Trophoblast cell (in vitro differentiated cells and primary cell): ENCODE results near the gene IFTAP.

Experiments
- DNase-seq, 2 donors: peaks; one replicate each; pipeline ENCODE4 v3.0.0-alpha.2; 2016
- H2AFZ ChIP-seq: 2 replicates; pipeline ENCODE4 v1.6.1; 2013; ENCODE audit warnings: low read length, moderate library complexity, mild to moderate bottlenecking; ENCODE audit not compliant: insufficient read depth, poor library complexity
- H2AK5ac ChIP-seq: 2 replicates; pipeline ENCODE4 v1.6.1; 2013; ENCODE audit warnings: mild to moderate bottlenecking, low read length
- H2BK120ac ChIP-seq: 2 replicates; pipeline ENCODE4 v1.6.1; 2013; ENCODE audit warnings: low read length, mild to moderate bottlenecking, moderate library complexity; ENCODE audit not compliant: insufficient read depth, poor library complexity
- H2BK12ac ChIP-seq: 2 replicates; pipeline ENCODE4 v1.6.1; 2013; ENCODE audit warnings: mild to moderate bottlenecking, low read length, moderate library complexity
- H2BK5ac ChIP-seq: 2 replicates; pipeline ENCODE4 v1.6.1; 2013; ENCODE audit warnings: low read length, low read depth, moderate library complexity, mild to moderate bottlenecking; ENCODE audit not compliant: poor library complexity
- H3K14ac ChIP-seq: 2 replicates; pipeline ENCODE4 v1.6.1; 2013; ENCODE audit warnings: mild to moderate bottlenecking, low read length
- H3K18ac ChIP-seq: 2 replicates; pipeline ENCODE4 v1.6.1; 2013; ENCODE audit warnings: mild to moderate bottlenecking, low read length
- H3K23ac ChIP-seq: 2 replicates; pipeline ENCODE4 v1.6.1; 2013; ENCODE audit warnings: low read length
- H3K27ac ChIP-seq: 2 replicates; pipeline ENCODE4 v1.5.1; 2013; ENCODE audit warnings: low read depth, mild to moderate bottlenecking, inconsistent platforms, low read length, moderate library complexity
- H3K27me3 ChIP-seq: 2 replicates; pipeline ENCODE4 v1.6.1; 2013; ENCODE audit warnings: inconsistent platforms, mild to moderate bottlenecking, low read length, moderate library complexity; ENCODE audit not compliant: insufficient read depth
- H3K36me3 ChIP-seq, 2 experiments: 1 replicate in 1 of 2; 2 replicates in 1 of 2; pipeline ENCODE4 v1.6.1; 2013; ENCODE audit warnings: low read length in 2 of 2, mild to moderate bottlenecking in 2 of 2, moderate library complexity in 1 of 2; ENCODE audit not compliant: insufficient read depth in 2 of 2, control insufficient read depth in 1 of 2
- H3K4ac ChIP-seq: 2 replicates; pipeline ENCODE4 v1.6.1; 2013; ENCODE audit warnings: low read depth, mild to moderate bottlenecking, low read length, moderate library complexity
- H3K4me1 ChIP-seq, 2 experiments: 1 replicate in 1 of 2; 2 replicates in 1 of 2; pipeline ENCODE4 v1.6.1; 2013; ENCODE audit warnings: low read length in 2 of 2, mild to moderate bottlenecking in 2 of 2, moderate library complexity in 1 of 2; ENCODE audit not compliant: insufficient read depth in 2 of 2, control insufficient read depth in 1 of 2
- H3K4me2 ChIP-seq: 2 replicates; pipeline ENCODE4 v1.6.1; 2013; ENCODE audit warnings: inconsistent platforms, mild to moderate bottlenecking, low read length, moderate library complexity
- H3K4me3 ChIP-seq: 2 replicates; pipeline ENCODE4 v1.5.1; 2013; ENCODE audit warnings: mild to moderate bottlenecking, low read depth, low read length, inconsistent platforms
- H3K79me1 ChIP-seq: one replicate; pipeline ENCODE4 v1.6.1; 2013; ENCODE audit warnings: low read length
- H3K79me2 ChIP-seq: 2 replicates; pipeline ENCODE4 v1.6.1; 2013; ENCODE audit warnings: low read length, mild to moderate bottlenecking; ENCODE audit not compliant: control insufficient read depth, insufficient read depth, poor library complexity
- H3K9ac ChIP-seq: 2 replicates; pipeline ENCODE4 v1.6.1; 2013; ENCODE audit warnings: mild to moderate bottlenecking, low read length
- H3K9me3 ChIP-seq: 2 replicates; pipeline ENCODE4 v1.6.1; 2013; ENCODE audit warnings: low read depth, mild to moderate bottlenecking, control low read depth, inconsistent platforms, low read length; ENCODE audit not compliant: insufficient read depth
- H4K12ac ChIP-seq: 2 replicates; pipeline ENCODE4 v1.6.1; 2013; ENCODE audit warnings: low read depth, mild to moderate bottlenecking, low read length, moderate library complexity
- H4K8ac ChIP-seq: 2 replicates; pipeline ENCODE4 v1.6.1; 2013; ENCODE audit warnings: low read depth, mild to moderate bottlenecking, low read length, moderate library complexity
- H4K91ac ChIP-seq: one replicate; pipeline ENCODE4 v1.6.1; 2013; ENCODE audit warnings: low read depth, mild to moderate bottlenecking, low read length, moderate library complexity
- WGBS: extraction: QIAGEN DNeasy Blood & Tissue Kit; methylation state at CpG from one replicate; pipeline ENCODE4 v1.1.7; 2013; ENCODE audit warnings: missing lambda C conversion rate; ENCODE audit not compliant: insufficient read length, insufficient coverage; ENCODE audit errors: extremely low coverage; 5-methylcytosine and 5-hydroxymethylcytosine counted together

The IFTAP gene

GRCh38 chr11:36617543-36618362, 23.5 kb downstream of the IFTAP start:
- no peak overlapping the region for H4K8ac ChIP-seq
- no peaks in the 10 kb centered on the region for H3K36me3 ChIP-seq
- no peak overlapping the region for H3K18ac ChIP-seq
- no peak overlapping the region for H3K4me3 ChIP-seq
- no peak overlapping the region for H3K4ac ChIP-seq
- H2AFZ ChIP-seq: no peak overlapping the region
- no peak overlapping the region for H2BK5ac ChIP-seq
- no peak overlapping the region for H2AK5ac ChIP-seq
- no peak overlapping the region for H3K9ac ChIP-seq
- no peak overlapping the region for H3K23ac ChIP-seq
- H3K4me1 ChIP-seq: no peaks in the 10 kb centered on the region
- no CpG with 5 or more reads among the region's 6 CpGs for WGBS
- H3K14ac ChIP-seq: no peak overlapping the region
- no peak for DNase-seq
- H3K27ac ChIP-seq: no peak overlapping the region
- H4K12ac ChIP-seq: no peak overlapping the region
- H3K4me2 ChIP-seq: no peak overlapping the region
- H3K79me2 ChIP-seq: no peaks in the 10 kb centered on the region
- H2BK12ac ChIP-seq: no peak overlapping the region
- no peak overlapping the region for H2BK120ac ChIP-seq
- H3K9me3 ChIP-seq: no peaks in the 10 kb centered on the region
- H4K91ac ChIP-seq: no peak overlapping the region
- H3K79me1 ChIP-seq: no peaks in the 10 kb centered on the region
- no peaks in the 10 kb centered on the region for H3K27me3 ChIP-seq

DNA sequence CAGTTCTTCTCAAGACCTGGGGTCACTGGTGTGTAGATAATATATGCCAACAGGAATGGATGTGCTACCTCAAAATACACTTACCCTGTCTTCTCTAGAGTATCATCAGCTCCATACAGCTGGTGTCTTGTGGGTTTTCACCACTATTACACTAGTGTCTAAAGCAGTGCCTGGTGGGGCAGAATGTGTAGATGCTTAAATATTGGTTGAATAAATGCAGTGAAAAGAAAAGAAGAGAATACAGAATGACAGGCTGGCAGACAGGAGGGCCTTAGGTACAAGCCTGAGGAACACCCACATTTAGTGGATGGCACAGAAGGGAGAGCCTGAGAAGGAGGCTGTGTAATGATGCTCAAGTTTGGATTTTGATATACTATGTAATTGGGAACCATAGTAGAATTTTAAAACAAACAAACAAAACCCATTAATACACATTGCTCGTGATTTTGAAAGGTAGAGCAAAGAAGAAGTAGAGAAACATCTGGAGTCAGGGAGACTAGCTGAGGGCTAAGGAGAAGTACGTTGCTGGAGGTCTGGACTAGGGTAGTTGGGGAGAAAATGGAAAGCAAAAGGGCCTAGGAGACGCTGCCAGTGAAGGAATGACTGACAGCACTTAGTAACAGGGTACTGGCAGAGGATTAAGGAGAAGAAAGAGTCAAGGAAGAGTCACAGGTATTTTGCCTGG, 24.2 kb downstream of the IFTAP start:
- H3K9me3 ChIP-seq: no peaks in the 10 kb centered on the region

DNA sequence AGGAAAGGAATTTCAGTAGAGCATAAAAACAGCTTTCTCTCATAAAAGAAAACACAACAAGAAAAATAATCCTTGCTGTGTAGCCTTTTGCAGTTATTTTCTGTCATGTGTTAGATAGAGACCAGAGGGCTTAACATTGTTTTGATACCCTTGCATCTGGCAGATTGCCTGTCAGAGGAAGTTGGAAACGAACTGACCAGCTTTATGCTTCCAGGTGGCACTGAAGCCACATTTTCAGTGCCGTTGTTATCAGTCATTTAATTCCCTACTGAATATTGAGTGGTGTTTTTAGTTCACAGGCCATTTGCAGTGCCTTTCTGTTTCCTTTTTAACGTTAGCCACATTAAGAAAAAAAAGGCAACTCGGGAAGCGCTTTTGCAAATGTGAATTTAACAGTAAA, 25.2 kb downstream of the IFTAP start:
- Histone ChIP-seq H3K4ac (no peak overlapping the region), H3K23ac (no peak overlapping the region), H2BK5ac (no peak overlapping the region), H4K8ac (no peak overlapping the region), H3K9ac (no peak overlapping the region), H2AK5ac (no peak overlapping the region), H3K27me3 (no peaks in the 10 kb centered on the region), H3K14ac (no peak overlapping the region), H3K4me3 (no peak overlapping the region), H4K91ac (no peak overlapping the region), H3K79me2 (no peaks in the 10 kb centered on the region), H2BK120ac (no peak overlapping the region), H2AFZ (no peak overlapping the region), H4K12ac (no peak overlapping the region), H3K27ac (no peak overlapping the region), H3K79me1 (peaks cover 4% of the 10 kb centered on the region), H3K4me2 (no peak overlapping the region), H3K18ac (no peak overlapping the region), H2BK12ac (peak overlapping the region; percentile 17), H3K9me3 (no peaks in the 10 kb centered on the region), H3K4me1 (no peaks in the 10 kb centered on the region), H3K36me3 (no peaks in the 10 kb centered on the region)
- WGBS: no CpG with 5 or more reads among the region's 5 CpGs
- DNase-seq: no peak

More for the DNA sequence above, 24.2 kb downstream of the IFTAP start:
- no peaks in the 10 kb centered on the region for H3K27me3 ChIP-seq
- H3K18ac ChIP-seq: no peak overlapping the region
- H4K12ac ChIP-seq: no peak overlapping the region
- H3K79me1 ChIP-seq: peaks cover under 1% of the 10 kb centered on the region
- no peak for DNase-seq
- no peak overlapping the region for H3K4me3 ChIP-seq
- no peaks in the 10 kb centered on the region for H3K36me3 ChIP-seq
- H4K91ac ChIP-seq: no peak overlapping the region
- no peaks in the 10 kb centered on the region for H3K79me2 ChIP-seq
- no peak overlapping the region for H4K8ac ChIP-seq
- no peak overlapping the region for H2BK5ac ChIP-seq
- H3K23ac ChIP-seq: no peak overlapping the region
- no peak overlapping the region for H2BK120ac ChIP-seq
- no peak overlapping the region for H3K4me2 ChIP-seq
- H3K4me1 ChIP-seq: no peaks in the 10 kb centered on the region
- H3K27ac ChIP-seq: no peak overlapping the region
- no peak overlapping the region for H2AK5ac ChIP-seq
- no peak overlapping the region for H3K9ac ChIP-seq
- no peak overlapping the region for H3K14ac ChIP-seq
- no peak overlapping the region for H2AFZ ChIP-seq
- no CpG with 5 or more reads among the region's 3 CpGs for WGBS
- H2BK12ac ChIP-seq: no peak overlapping the region
- no peak overlapping the region for H3K4ac ChIP-seq

- H3K27me3 ChIP-seq: no peaks in the 10 kb centered on the region
- no peak overlapping the region for H3K18ac ChIP-seq
- no peak overlapping the region for H2AFZ ChIP-seq
- no peak overlapping the region for H3K9ac ChIP-seq
- no peaks in the 10 kb centered on the region for H3K4me1 ChIP-seq
- H2AK5ac ChIP-seq: no peak overlapping the region
- no peak overlapping the region for H3K4me2 ChIP-seq
- no peak overlapping the region for H3K23ac ChIP-seq
- H3K14ac ChIP-seq: no peak overlapping the region
- H3K9me3 ChIP-seq: no peaks in the 10 kb centered on the region
- no peak overlapping the region for H3K4me3 ChIP-seq
- peaks cover 5% of the 10 kb centered on the region for H3K79me1 ChIP-seq
- no peak overlapping the region for H3K4ac ChIP-seq
- H2BK120ac ChIP-seq: no peak overlapping the region
- H3K27ac ChIP-seq: no peak overlapping the region
- no peak overlapping the region for H4K8ac ChIP-seq
- no peak overlapping the region for H4K12ac ChIP-seq
- no peak overlapping the region for H2BK5ac ChIP-seq
- no peak for DNase-seq
- no peak overlapping the region for H2BK12ac ChIP-seq
- H4K91ac ChIP-seq: no peak overlapping the region
- H3K79me2 ChIP-seq: no peaks in the 10 kb centered on the region
- H3K36me3 ChIP-seq: no peaks in the 10 kb centered on the region
Observed at GRCh38 chr11:36620246-36620645, 25.9 kb downstream of the IFTAP start.
